GM12875 (cell line): Measurements from ENCODE around the gene TBATA.

Source experiments
- H3K4me3 ChIP-seq: one replicate; pipeline ENCODE4 v1.5.1; 2011; ENCODE audit warnings: low read depth, low read length, control low read depth
- CTCF ChIP-seq: IDR thresholded peaks from 2 replicates; pipeline ENCODE4 v1.5.1; 2011; ENCODE audit warnings: low read depth, mild to moderate bottlenecking, control low read depth, inconsistent platforms, low read length, moderate library complexity, borderline replicate concordance; ENCODE audit not compliant: insufficient read depth

The TBATA gene

GRCh38 chr10:70740406-70741288 lies 44.5 kb downstream of the TBATA start:
- TF ChIP-seq CTCF: no peak
- no peak overlapping the region for H3K4me3 ChIP-seq

GRCh38 chr10:70738761-70739121 lies 46.4 kb downstream of the TBATA start:
- no peak overlapping the region for H3K4me3 ChIP-seq
- no peak for TF ChIP-seq CTCF

GRCh38 chr10:70738006-70738760 lies 47.0 kb downstream of the TBATA start:
- no peak overlapping the region for H3K4me3 ChIP-seq
- TF ChIP-seq CTCF: no peak

GRCh38 chr10:70737250-70737649 lies 47.9 kb downstream of the TBATA start:
- no peak for TF ChIP-seq CTCF
- no peak overlapping the region for H3K4me3 ChIP-seq

GRCh38 chr10:70736525-70736924 lies 48.7 kb downstream of the TBATA start:
- no peak overlapping the region for H3K4me3 ChIP-seq
- no peak for TF ChIP-seq CTCF

GRCh38 chr10:70735161-70735560 lies 50.0 kb downstream of the TBATA start:
- no peak overlapping the region for H3K4me3 ChIP-seq
- no peak for TF ChIP-seq CTCF
